ENCODE results near the gene AKT1.
A peak's percentile ranks its signal among the peaks of the same experiment; 100 is the strongest.
"Not testable (repeated sequence)": the region's sequence is repeated elsewhere in the genome, so short reads cannot be mapped to it uniquely, and the experiment has no call there.

AKT1 gene

DNA sequence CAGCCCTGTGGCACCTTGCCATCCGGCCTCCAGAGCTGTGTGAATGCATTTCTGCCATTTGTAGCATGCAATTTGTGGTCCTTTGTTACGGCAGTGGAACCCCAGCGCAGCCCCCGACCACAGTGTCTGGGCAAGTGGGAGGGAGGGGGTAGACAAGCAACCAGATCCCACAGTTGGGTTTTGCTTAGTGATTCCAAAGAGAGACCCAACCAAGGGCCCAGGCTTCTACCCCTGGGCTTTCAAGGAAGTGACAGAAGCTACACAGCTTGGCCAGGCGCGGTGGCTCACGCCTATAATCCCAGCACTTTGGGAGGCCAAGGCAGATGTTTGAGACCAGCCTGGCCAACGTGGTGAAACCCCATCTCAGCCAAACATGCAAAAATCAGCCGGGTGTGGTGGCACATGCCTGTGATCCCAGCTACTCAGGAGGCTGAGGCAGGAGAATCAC lies 23.2 kb upstream of the AKT1 start:
- DNase-seq (ENCODE audit: low spot score), result no peak

DNA sequence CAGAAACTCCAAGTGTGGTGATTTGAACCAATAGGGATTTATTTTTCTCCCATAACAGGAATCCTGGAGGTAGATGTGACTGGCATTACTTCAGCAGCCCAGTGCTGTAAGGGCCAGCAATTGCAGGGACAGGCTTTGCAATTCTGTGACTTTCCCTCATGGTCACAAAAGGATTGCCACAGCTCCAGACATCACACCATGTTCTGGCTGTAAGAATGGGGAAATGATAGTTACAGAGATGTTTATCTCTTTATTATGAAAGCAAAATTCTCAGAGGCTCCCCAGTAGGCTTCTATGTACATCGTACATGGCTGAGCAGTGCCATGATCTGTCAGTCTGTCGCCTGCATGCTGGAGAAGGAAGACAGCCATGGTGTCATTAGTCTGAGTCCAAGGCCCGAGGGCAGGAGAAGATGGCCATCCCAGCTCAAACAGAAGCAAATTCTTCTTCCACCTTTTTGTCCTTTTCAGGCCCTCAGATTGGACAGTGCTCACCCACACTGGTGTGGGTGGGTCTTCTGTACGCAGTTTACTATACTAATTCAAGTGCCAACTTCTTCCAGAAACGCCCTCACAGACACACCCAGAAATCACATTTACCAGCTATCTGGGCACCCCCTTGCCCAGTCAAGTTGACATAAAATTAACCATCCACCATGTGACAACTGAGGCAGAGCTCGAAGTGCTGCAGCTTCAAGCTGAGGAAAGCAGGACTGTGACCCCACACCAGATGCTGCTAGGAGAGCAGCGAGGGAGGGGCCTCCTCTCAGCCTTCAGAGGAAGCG lies 22.6 kb upstream of the AKT1 start:
- no peak for DNase-seq (ENCODE audit: low spot score)

DNA sequence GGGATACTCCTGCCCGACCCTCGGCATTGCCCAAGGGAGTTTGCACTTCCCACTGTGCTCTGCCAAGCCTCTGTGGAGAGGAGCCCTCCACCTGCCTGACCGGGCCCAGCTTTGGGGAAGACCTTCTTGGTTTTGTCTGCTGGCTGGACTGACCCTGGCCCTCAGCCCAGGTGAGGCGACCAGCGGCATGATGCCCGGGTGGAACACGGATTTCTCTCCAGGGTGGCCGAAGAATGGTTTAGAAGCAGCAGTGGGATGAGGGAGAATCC lies 21.0 kb upstream of the AKT1 start:
- no peak for DNase-seq (ENCODE audit: low spot score)

DNA sequence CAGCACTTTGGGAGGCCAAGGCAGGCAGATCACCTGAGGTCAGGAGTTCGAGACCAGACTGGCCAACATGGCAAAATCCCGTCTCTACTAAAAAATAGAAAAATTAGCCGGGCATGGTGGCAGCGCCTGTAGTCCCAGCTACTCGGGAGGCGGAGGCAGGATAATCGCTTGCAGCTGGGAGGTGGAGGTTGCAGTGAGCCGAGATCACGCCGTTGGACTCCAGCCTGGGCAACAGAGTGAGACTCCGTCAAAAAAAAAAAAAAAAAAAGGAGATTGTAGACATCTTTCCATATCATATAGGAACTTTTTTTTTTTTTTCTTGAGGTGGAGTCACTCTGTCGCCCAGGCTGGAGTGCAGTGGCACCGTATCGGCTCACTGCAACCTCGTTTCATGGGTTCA lies 19.2 kb upstream of the AKT1 start:
- not testable (repeated sequence) for DNase-seq (ENCODE audit: low spot score)

DNA sequence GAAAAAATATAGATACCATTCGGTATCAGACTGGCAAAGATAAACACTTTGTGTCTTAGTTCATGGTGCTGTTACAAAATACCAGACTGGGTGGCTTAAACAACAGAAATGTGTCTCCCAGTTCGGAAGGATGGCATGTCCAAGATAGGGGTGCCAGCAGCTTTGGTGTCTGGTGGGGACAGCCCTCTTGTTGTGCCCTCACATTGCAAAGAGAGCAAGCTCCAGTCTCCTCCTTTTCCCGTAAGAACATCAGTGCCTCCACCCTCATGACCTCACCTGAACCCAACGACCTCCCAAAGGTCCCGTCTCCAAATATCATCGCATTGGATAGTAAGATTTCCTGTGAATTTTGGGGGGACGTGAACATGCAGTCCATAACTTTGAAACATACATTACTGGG lies 17.7 kb upstream of the AKT1 start:
- DNase-seq (ENCODE audit: low spot score), result no peak

DNA sequence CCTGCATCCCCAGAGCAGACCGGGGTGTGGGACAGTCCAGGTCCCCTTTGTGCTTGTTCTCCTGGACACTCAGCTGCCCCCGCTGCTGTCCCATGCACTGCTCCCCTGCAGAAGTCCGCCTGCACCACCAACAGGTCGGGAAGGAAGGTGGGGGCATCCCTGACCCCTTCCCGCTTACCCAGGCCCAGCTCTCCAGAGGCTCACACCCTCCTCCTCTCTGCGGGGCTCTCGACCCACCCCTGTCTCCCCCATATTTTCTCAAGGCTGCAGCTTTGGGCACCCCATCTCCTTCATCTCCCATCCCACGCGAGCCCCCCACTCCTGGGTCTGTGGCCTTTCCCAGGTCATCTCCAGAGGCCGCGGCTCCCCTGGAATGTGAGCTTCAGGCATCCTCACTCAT lies 14.8 kb upstream of the AKT1 start:
- DNase-seq (ENCODE audit: low spot score), result no peak

DNA sequence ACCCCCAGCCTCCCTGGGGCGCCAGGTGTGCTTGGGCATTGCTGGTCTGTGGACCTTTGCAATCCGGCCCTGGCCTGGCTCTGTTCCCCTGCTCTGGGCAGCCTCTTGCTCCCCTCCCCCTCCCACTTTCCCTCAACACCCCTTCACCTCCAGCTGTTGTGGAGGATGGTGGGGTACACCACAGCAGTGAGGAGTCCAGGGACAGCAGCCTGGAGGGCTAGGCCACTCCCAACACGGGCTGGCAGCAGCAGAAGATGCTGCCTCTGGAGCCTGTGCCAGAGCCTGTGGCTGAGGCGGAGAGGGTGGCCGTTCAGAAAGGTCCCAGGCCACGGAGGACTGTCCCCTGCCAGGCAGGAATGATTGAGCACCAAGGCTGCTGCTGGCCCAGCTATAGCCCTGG lies 12.9 kb upstream of the AKT1 start:
- DNase-seq (ENCODE audit: low spot score), result no peak

DNA sequence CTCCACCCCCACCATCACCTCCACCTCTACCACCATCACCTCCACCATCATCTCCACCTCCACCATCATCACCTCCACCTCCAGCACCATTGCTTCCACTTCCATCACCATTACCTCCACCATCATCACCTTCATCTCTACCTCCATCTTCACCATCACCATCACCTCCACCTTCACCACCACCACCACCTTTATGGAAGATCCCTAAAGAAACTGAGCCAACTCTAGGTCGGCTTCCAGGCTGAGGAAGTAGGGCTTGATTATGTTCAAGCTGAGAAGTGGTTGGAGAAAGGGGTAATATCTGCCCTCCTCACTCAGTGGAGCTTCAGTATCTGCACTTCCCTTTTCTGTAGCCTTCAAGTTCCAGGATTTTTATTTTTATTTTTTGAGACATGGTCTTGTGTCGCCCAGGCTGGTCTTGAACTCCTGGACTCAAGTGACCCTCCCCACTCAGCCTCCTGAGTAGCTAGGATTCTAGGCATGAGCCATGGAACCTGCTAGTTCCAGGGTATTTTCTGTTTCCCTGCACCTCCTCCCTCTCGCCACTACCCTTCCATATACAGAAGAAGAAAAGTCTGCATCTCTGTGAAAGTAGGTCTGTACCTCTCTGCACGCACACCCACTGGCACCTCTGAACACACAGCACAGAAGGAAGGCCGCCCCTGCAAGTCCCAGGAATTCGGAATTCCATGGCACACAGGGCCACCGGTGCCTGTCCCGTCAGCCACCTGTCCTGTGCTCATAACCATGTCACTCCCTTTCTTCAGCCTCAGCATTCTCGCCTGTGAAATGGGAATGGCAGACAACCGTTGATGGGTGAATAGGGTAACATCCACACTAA lies 11.3 kb upstream of the AKT1 start:
- DNase-seq (ENCODE audit: low spot score), result no peak

DNA sequence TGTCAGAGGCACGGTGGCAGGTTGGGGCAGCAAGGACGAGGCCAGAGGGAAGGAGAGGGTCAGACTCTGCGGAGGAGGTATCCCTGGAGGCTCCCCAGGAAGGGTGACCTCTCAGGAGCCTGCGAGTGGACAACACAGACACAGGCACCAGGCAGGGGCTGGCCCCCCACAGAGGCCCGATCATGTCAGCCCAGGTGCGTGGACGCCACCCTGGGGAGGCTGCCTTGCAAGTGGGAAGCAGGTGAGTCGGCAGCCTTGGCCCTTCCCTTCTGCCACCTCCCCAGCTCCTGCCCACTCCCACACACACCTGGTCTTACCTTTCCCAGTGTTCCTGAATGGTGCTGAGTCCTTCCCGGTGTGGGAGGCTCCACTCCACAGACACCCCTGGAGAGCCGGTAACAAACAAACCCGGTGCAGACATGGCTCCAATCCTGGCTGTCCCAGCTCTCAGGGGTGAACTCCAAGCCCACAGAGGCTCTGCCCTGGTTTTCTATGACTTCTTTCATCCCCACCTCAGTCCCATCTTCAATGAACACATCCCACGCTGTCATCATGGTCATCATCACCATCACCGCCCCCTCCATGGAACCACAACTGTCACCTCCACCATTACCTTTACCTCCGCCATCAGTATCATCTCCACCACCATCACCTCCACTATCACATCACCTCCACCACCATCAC lies 10.5 kb upstream of the AKT1 start:
- no peak for DNase-seq (ENCODE audit: low spot score)

DNA sequence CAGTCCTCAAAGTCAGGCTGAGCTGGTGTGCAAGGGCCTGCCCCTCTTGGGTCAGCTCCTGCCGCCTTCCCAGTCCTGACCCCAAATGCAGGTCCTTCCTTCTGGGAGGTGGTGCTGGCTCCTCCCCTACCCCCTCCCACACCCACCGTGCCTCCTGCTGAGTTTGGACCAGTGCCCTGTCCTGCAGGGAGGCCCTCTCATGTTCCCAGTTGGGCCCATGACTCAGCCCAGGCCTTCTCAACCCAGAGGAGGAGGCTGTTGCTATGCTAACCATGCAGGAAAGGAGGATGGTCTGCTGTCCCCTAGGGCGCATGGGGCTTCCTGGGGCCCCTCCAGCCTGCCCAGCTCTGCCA lies 9.8 kb upstream of the AKT1 start:
- no peak for DNase-seq (ENCODE audit: low spot score)

DNA sequence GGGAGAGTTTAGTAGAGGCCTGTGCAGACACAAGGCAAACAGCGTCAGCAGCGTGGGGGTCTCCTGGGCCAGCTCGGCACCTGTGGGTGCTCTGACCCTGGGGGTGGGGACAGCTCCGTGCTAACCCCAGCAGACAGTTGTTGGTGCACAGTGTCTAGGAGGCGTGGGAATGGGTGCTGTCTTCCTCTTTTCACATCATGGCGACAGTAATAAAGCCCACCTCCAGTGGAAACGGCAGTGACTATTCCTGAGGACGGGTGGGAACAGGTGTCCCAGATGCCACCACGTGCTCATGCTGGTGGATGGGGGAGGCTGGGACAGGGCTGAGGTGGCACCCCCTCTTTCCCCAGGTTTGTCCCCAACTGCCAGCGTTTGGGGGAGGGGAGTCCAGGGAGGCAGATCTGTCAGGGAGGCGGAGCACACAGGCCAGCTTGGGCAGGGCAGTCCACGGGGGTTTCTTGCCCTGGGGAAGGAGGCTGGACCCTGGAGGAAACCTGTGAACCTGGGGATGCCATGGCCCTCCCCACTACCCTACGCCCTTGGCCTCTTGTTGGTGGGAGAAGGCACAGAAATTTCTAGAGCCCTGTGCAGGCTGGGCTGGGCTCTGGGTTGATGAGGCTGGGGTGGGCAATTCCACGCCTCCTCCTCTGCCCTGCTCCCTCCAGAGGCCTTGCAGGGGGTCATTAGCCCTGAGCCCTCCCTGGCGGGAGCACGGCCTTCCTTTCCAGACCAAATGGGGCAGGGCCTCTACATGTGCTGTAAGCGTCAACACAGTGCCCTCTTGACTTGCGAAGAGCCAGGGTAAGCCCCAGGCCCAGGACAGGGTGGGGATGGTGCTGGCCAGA lies 9.2 kb upstream of the AKT1 start:
- no peak for DNase-seq (ENCODE audit: low spot score)

DNA sequence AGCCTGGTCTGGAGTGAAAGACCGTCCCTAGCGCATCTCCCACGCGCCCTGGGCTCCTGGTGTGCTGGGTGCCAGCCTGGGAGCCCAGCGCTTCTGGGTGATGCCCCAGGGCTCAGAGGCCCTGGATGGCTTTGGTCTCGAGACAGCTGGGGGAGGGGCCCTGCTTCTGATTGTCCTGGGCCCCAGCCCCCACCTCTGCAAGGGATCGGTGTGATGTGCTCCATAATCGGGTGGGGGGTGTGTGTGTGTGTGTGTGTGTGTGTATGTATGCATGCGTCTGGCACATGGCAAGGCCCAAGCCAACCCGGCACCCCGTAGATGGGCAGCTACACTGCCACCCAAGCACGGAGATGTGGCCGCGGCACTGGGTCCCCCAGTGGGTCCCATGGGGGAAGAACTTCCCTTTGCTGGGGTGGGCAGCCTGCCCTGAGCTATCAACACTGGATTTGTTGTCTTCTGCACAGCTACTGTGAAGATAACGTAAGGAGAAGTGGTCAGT lies 8.4 kb upstream of the AKT1 start:
- DNase-seq (ENCODE audit: low spot score), result no peak

DNA sequence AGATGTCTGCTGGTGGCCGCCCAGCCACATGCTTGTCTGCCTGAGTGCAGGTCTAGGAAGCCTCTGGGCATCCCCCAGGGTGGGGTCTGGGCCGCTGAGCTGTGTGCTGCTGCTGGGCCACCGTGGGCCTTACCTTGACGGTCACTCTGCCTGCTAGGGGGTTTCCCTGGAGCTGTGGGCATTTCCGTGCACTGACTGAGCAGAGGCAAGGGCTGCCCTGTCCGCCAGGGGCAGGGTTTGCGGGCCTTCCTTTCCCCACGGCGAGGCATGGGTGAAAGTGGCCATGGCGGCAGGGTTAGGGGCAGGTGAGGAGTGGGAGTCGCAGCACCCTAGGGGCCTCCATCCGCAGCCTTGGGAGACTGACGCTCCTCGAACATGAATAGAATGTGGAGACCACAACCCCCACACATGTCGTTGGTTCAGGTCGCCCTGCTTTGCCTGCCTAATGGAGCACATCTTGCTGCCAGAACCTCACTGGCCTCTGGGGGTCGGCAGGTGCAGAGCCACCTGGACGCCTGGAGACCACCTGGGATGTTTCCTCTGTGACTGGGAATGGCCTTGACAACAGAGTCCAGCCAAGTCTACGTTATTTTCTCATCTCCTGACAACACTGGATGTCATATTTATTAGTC lies 7.8 kb upstream of the AKT1 start:
- no peak for DNase-seq (ENCODE audit: low spot score)

DNA sequence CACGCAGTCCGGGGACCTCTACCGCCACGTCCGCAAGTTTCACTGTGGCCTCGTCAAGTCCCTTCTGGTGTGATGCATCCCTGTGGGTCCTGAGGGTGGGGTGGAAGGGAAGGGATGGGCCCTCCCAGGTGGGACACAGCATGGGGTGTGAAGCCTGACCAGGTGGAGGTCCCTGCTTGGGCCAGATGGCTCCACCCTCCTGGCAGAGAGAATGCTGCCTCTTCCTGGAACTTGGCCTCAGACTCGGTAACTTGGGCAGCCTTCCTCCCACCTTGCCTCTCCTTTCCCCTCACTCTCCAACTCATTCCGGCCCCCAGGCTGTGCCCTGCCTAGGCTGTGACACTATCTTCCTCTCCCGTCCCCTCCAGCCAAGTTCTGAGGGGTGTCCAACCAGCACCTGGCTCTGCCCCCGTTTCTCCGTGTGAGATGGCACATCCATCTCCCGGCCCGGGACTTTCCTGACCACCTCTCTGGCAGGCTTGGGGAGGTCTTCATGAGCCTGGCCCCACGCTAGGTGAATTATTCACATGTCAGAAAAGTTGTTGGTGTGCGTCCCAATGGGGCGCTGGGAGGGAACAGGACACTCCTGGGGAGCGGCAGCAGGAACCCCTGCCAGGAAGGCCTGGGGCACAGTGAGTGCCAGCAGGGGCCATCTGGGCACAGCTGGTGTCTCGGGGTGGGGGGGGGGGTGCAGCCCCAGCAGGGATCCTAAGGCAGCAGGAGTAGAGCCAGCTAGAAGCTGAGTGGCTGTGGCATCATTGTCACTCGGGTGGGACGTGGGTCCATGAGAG lies 7.0 kb upstream of the AKT1 start:
- no peak for DNase-seq (ENCODE audit: low spot score)

DNA sequence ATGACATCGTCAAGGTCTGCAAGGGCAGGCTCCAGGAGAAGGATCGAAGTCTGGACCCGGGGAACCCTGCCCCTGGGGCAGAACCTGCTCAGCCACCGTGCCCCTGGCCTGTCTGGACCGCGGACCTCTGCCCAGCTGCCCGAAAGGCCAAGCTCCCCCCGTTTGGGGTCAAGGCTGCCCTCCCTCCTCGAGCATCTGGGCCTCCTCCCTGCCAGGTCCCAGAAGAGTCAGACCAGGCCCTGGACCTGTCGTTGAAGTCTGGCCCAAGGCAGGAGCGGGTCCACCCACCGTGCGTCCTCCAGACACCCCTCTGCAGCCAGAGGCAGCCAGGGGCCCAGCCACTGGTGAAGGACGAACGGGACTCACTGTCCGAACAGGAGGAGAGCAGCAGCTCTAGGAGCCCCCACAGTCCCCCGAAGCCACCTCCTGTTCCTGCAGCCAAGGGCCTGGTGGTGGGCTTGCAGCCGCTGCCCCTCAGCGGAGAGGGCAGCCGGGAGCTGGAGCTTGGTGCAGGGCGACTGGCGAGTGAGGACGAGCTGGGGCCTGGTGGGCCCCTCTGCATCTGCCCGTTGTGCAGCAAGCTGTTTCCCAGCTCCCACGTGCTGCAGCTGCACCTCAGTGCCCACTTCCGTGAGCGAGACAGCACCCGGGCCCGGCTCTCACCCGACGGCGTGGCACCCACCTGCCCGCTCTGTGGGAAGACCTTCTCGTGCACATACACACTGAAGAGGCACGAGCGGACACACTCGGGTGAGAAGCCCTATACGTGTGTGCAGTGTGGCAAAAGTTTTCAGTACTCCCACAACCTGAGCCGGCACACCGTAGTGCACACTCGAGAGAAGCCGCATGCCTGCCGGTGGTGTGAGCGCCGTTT lies 6.2 kb upstream of the AKT1 start:
- no peak for DNase-seq (ENCODE audit: low spot score)

DNA sequence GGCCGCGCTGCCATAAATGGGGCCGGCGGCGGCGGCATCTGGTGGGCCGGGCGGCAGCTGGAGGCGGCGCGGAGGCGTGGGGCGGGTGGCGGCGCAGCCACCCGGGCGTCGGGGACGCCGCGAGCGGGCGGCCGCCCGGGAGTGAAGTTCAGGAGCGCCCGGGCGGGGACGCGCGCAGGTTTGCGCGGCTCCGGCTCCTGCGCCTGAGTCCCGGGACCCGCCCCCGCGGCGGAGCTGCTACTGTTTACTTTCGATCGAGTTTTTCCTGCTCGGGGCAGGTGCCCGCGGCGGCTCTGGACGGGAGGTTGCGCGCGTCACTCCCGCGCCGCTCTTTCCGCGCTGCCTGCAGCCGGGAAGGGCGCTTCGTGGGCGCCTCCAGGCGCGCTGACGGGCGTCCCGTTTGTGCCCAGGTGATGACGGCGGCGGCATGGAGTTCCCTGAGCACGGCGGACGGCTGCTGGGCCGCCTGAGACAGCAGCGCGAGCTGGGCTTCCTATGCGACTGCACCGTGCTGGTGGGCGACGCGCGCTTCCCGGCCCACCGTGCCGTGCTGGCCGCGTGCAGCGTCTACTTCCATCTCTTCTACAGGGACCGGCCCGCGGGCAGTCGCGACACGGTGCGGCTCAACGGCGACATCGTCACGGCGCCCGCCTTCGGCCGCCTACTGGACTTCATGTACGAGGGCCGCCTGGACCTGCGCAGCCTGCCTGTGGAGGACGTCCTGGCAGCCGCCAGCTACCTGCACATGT lies 5.4 kb upstream of the AKT1 start, which contains the start of gene ZBTB42:
ZBTB42 (plus strand) TSS at position 331 of the 749 bp plus-strand sequence; CDS start at position 428, 97 bp downstream.
- peak; percentile 80 for DNase-seq (ENCODE audit: low spot score)

DNA sequence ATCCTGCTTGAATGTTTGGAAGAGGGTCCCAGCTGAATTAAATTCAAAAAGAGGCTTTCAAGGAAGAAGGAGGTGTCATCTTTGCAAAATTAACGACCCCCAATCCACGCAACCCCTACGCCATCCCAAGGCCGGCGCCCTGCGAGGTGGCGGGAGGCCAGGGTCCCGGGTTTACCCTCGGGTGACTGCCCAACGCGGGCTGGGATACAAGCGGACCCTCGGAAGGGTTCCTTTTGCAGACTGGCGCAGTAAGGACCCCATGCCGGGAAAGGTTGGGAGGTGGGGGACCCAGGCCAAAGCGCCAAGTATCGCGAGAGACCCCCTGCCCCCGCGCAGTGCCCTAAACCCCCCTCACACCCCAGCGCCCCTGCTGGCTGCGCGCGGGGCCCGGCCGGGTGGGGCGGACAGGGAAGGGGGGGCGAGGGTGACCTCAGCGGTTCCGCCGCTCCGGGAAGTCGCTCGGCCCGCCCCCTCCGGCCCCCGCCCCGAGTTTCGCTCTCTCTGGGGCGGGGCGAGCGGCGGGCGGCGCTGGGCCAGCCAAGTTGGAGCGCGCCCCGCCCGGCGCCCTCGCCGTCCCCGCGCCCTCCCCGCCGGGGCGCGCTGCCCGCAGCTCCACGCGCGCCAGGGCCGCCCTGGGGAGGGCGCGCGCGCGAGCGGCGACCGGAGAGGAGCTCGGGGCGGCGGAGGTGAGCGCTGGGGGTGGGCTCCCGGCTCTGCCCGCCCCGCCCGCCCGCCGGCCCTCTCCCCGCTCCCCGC lies 4.6 kb upstream of the AKT1 start:
- peak; percentile 82 for DNase-seq (ENCODE audit: low spot score)
